ENCODE results near the gene TBXA2R.

Gene TBXA2R

DNA sequence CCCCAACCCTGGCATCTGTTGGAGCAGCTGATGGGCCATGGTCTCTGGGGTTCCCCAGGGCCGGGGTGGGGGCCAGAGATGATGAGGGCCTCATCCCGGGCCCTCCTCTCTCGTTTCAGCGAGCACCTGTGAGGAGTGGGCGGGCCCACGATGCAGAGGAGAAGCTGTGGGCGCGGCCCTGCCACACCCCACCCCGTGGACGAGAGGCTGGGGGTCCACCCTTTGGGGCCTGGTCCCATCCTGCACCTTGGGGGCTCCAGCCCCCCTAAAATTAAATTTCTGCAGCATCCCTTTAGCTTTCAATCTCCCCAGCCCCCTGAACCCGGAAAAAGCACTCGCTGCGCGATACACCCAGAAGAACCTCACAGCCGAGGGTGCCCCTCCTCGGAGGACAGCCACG lies 28.3 kb downstream of the TBXA2R start:
- peaks cover 17% of the 10 kb centered on the region for H4K20me1 ChIP-seq (ENCODE audit: insufficient read depth, low read length, poor library complexity, severe bottlenecking)
- H3K9me2 ChIP-seq (replicated peaks; ENCODE audit: low read depth, low read length), result no peaks in the 10 kb centered on the region
- H3K79me2 ChIP-seq (ENCODE audit: insufficient read depth, low read length), result peaks cover 4% of the 10 kb centered on the region
- H3K9me3 ChIP-seq (ENCODE audit: insufficient read depth, low read depth, low read length), result no peaks in the 10 kb centered on the region
- 0 out of 2 replicates have a peak, but pooled peaks cover 3% of the 10 kb centered on the region for H3F3A ChIP-seq (ENCODE audit: low read depth)
- H3K4me1 ChIP-seq (ENCODE audit: insufficient read depth, low read length, poor library complexity, severe bottlenecking), result peaks cover 4% of the 10 kb centered on the region
- peaks cover 7% of the 10 kb centered on the region; the same call in 1 of the 2 replicates for H3K36me3 ChIP-seq (ENCODE audit: insufficient read depth, low read length)
- TF ChIP-seq EZH2phosphoT487 (IDR thresholded peaks at IDR 0.05; ENCODE audit: borderline replicate concordance), result no peak
- TF ChIP-seq, protein P1, sequence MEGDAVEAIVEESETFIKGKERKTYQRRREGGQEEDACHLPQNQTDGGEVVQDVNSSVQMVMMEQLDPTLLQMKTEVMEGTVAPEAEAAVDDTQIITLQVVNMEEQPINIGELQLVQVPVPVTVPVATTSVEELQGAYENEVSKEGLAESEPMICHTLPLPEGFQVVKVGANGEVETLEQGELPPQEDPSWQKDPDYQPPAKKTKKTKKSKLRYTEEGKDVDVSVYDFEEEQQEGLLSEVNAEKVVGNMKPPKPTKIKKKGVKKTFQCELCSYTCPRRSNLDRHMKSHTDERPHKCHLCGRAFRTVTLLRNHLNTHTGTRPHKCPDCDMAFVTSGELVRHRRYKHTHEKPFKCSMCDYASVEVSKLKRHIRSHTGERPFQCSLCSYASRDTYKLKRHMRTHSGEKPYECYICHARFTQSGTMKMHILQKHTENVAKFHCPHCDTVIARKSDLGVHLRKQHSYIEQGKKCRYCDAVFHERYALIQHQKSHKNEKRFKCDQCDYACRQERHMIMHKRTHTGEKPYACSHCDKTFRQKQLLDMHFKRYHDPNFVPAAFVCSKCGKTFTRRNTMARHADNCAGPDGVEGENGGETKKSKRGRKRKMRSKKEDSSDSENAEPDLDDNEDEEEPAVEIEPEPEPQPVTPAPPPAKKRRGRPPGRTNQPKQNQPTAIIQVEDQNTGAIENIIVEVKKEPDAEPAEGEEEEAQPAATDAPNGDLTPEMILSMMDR (conservative IDR thresholded peaks at IDR 0.05; ENCODE audit: low read length), result no peak
- no peak overlapping the region for H3K9ac ChIP-seq (ENCODE audit: low read depth, low read length, poor library complexity, severe bottlenecking)
- H3K4me3 ChIP-seq (ENCODE audit: low read length, poor library complexity, severe bottlenecking), result no peak overlapping the region
- H2AFZ ChIP-seq (ENCODE audit: low read length), result no peak overlapping the region
- H3K4me2 ChIP-seq (ENCODE audit: low read depth, low read length, poor library complexity, severe bottlenecking), result no peak overlapping the region
- H3K27me3 ChIP-seq (ENCODE audit: insufficient read depth, low read length, poor library complexity, severe bottlenecking), result no peaks in the 10 kb centered on the region

DNA sequence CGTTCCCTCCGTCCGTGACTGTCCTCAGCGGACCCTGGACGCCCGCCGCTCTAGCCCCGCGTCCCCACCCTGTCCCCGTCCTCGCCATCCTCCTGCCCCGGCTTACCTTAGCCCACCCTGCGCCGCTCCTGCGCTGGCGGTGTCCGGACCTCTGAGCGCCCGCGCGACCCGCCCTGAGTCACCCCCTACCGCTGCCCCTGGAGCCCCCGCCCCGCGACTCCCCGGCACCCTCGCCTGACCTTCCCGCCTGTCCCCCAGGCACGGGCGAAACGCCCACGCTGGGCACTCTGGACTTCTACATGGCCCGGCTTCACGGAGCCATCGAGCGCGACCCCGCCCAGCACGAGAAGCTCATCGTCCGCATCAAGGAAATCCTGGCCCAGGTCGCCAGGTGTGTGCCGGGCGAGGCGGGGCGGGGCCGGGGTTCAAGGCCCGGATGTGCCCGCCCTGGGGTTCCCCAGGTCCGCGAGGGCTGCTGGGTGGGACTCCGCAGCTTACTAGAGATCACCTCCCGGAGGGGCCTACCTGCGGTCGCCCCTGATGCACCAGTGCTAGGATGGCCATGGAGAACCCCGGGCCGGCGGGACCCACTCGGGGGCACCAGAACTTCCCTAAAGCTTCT lies 28.8 kb downstream of the TBXA2R start:
- Histone ChIP-seq H2AFZ (ENCODE audit: low read length) (no peak overlapping the region), H3K79me2 (ENCODE audit: insufficient read depth, low read length) (peaks cover 9% of the 10 kb centered on the region), H3K36me3 (ENCODE audit: insufficient read depth, low read length) (peaks cover 7% of the 10 kb centered on the region; the same call in 1 of the 2 replicates), H3K9ac (ENCODE audit: low read depth, low read length, poor library complexity, severe bottlenecking) (no peak overlapping the region), H3K27me3 (ENCODE audit: insufficient read depth, low read length, poor library complexity, severe bottlenecking) (no peaks in the 10 kb centered on the region), H4K20me1 (ENCODE audit: insufficient read depth, low read length, poor library complexity, severe bottlenecking) (peaks cover 22% of the 10 kb centered on the region), H3K9me3 (ENCODE audit: insufficient read depth, low read depth, low read length) (no peaks in the 10 kb centered on the region), H3K4me2 (ENCODE audit: low read depth, low read length, poor library complexity, severe bottlenecking) (no peak overlapping the region), H3K4me3 (ENCODE audit: low read length, poor library complexity, severe bottlenecking) (no peak overlapping the region), H3F3A (ENCODE audit: low read depth) (0 out of 2 replicates have a peak, but pooled peaks cover 3% of the 10 kb centered on the region), H3K9me2 (replicated peaks; ENCODE audit: low read depth, low read length) (no peaks in the 10 kb centered on the region), H3K4me1 (ENCODE audit: insufficient read depth, low read length, poor library complexity, severe bottlenecking) (peaks cover 4% of the 10 kb centered on the region)
- TF ChIP-seq, protein P1 (conservative IDR thresholded peaks at IDR 0.05; ENCODE audit: low read length), result no peak
- TF ChIP-seq EZH2phosphoT487 (IDR thresholded peaks at IDR 0.05; ENCODE audit: borderline replicate concordance), result no peak

DNA sequence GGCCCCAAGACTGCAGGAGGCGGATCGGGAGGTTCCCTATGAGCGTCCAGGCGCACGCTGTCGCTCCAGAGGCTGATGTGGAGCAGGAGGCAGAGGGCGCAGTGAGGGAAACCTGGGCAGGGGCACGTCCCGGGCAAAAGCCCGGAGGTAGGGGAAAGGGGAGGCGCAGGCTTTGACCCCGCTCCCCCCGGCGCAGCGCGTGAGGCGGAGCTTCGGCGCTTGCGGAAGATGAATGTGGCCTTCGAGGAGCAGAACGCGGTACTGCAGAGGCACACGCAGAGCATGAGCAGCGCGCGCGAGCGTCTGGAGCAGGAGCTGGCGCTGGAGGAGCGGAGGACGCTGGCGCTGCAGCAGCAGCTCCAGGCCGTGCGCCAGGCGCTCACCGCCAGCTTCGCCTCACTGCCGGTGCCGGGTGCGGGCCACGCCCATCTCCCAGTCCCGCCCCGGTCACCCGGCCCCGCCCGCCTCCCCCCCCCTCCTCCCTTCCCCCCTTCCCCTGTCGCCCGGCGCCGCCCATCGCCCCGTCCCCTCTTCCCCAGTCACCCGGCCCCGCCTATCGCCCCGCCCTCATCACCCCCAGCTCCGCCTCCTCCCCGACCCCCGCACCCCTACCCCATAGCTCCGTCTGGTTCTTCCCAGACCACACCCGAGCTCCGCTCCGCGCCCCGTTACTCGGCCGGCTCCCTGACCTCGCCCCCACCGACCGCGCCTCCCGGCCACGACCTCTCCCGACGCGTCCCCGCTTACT lies 29.8 kb downstream of the TBXA2R start:
- H3K4me2 ChIP-seq (ENCODE audit: low read depth, low read length, poor library complexity, severe bottlenecking), result no peak overlapping the region
- no peak overlapping the region for H3K4me3 ChIP-seq (ENCODE audit: low read length, poor library complexity, severe bottlenecking)
- peaks cover 8% of the 10 kb centered on the region for H3K4me1 ChIP-seq (ENCODE audit: insufficient read depth, low read length, poor library complexity, severe bottlenecking)
- no peaks in the 10 kb centered on the region for H3K9me3 ChIP-seq (ENCODE audit: insufficient read depth, low read depth, low read length)
- H3K79me2 ChIP-seq (ENCODE audit: insufficient read depth, low read length), result peaks cover 9% of the 10 kb centered on the region
- peaks cover 7% of the 10 kb centered on the region; the same call in 1 of the 2 replicates for H3K36me3 ChIP-seq (ENCODE audit: insufficient read depth, low read length)
- no peaks in the 10 kb centered on the region for H3K27me3 ChIP-seq (ENCODE audit: insufficient read depth, low read length, poor library complexity, severe bottlenecking)
- H3K9ac ChIP-seq (ENCODE audit: low read depth, low read length, poor library complexity, severe bottlenecking), result no peak overlapping the region
- H2AFZ ChIP-seq (ENCODE audit: low read length), result no peak overlapping the region
- H3K9me2 ChIP-seq (replicated peaks; ENCODE audit: low read depth, low read length), result no peaks in the 10 kb centered on the region
- H3F3A ChIP-seq (ENCODE audit: low read depth), result 0 out of 2 replicates have a peak, but pooled peaks cover 3% of the 10 kb centered on the region
- peaks cover 22% of the 10 kb centered on the region for H4K20me1 ChIP-seq (ENCODE audit: insufficient read depth, low read length, poor library complexity, severe bottlenecking)
- no peak for TF ChIP-seq EZH2phosphoT487 (IDR thresholded peaks at IDR 0.05; ENCODE audit: borderline replicate concordance)
- TF ChIP-seq, protein P1 (conservative IDR thresholded peaks at IDR 0.05; ENCODE audit: low read length), result no peak

Measured in Loucy (cell line).